ENCODE data around the gene RTF1. TPM values are rescaled to one million over a fixed set of nuclear protein-coding genes. Genes with fewer than 3 reads are reported as not detected.
A peak's percentile ranks its signal among the peaks of the same experiment; 100 is the strongest.

The RTF1 gene
- total and polyA plus RNA-seq, 2 donors (not counting 1 experiment from before 2014, with no cell fraction given) = 11.9 to 39.4 TPM

DNA sequence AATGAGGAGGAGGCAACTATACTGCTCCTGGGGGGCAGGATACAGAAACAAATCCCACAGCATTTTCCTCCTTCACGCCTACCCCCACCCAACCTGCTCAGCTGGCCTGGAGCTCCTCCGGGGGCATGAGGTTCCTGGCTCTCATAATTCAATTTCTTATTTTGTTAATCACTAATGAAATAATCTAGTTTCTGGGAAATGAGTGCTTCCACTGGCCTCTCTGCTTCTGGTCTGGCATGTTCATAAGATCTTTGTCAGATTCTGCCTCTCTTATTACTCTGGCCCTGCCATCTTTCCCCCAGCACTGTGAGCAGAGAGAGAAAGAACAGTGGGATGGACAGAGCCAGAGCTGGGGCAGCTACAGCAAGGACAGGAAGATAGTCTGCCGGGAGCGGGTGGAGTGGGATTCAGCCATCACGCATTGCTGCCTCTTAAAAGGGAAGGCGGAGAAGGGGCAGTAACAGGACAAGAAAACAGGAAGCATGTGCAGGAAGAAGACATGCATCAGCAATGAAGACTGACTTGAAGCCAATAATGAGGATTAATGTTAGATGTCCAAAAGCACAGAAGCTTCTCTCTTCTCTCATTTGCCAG is 113.6 kb downstream of the RTF1 start:
- no peaks in the 10 kb centered on the region for H3K79me2 ChIP-seq (ENCODE audit: control insufficient read depth, insufficient read depth, low read length)
- no peak overlapping the region for H3K4me3 ChIP-seq (ENCODE audit: control extremely low read depth in 1 of 5, extremely low read depth in 1 of 5, insufficient read depth in 1 of 5, low read depth in 2 of 5, low read length in 4 of 5)
- H2AFZ ChIP-seq (ENCODE audit: insufficient read depth, low read depth, low read length, poor library complexity, severe bottlenecking) = peak overlapping the region; percentile 45
- Mint-ChIP-seq H3K27ac (peak overlapping the region; percentile 77), H3K27me3 (no peaks in the 10 kb centered on the region), H3K4me1 (peaks cover 17% of the 10 kb centered on the region), H3K9me3 (ENCODE audit: insufficient read depth) (no peaks in the 10 kb centered on the region), H3K4me3 (peak overlapping the region; percentile 18)
- no peaks in the 10 kb centered on the region for H3K9me3 ChIP-seq (ENCODE audit: control extremely low read depth in 1 of 3, control insufficient read depth in 2 of 3, insufficient read depth in 1 of 3, low read length in 2 of 3)
- H3K9ac ChIP-seq (ENCODE audit: low read length) = peak overlapping the region; percentile 44
- H3K27ac ChIP-seq (ENCODE audit: low read length in 2 of 2) = peak overlapping the region; percentile 56 to 74
- WGBS (ENCODE audit: insufficient coverage) = 11% methylated on average over 4 of the region's 6 CpGs
- H3K4me2 ChIP-seq (replicated peaks; ENCODE audit: low read depth, low read length, poor library complexity, severe bottlenecking) = peak overlapping the region; percentile 70
- TF ChIP-seq, protein P1, sequence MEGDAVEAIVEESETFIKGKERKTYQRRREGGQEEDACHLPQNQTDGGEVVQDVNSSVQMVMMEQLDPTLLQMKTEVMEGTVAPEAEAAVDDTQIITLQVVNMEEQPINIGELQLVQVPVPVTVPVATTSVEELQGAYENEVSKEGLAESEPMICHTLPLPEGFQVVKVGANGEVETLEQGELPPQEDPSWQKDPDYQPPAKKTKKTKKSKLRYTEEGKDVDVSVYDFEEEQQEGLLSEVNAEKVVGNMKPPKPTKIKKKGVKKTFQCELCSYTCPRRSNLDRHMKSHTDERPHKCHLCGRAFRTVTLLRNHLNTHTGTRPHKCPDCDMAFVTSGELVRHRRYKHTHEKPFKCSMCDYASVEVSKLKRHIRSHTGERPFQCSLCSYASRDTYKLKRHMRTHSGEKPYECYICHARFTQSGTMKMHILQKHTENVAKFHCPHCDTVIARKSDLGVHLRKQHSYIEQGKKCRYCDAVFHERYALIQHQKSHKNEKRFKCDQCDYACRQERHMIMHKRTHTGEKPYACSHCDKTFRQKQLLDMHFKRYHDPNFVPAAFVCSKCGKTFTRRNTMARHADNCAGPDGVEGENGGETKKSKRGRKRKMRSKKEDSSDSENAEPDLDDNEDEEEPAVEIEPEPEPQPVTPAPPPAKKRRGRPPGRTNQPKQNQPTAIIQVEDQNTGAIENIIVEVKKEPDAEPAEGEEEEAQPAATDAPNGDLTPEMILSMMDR (IDR thresholded peaks at IDR 0.05) = no peak
- TF ChIP-seq EZH2 (IDR thresholded peaks at IDR 0.05; ENCODE audit: borderline replicate concordance, insufficient read depth, low read depth, low read length, poor library complexity, severe bottlenecking) = no peak
- H4K20me1 ChIP-seq (ENCODE audit: control insufficient read depth, insufficient read depth, low read length, poor library complexity, severe bottlenecking) = no peaks in the 10 kb centered on the region
- intact Hi-C loops (cut with micrococcal nuclease) = no loop called here
- DNase-seq = peak; percentile 32
- peak; percentile 17 for ATAC-seq (ENCODE audit: low read depth)
- peaks cover 4 to 56% of the 10 kb centered on the region in 2 experiments for H3K36me3 ChIP-seq (replicated peaks in 1 of 2; ENCODE audit: control extremely low read depth in 1 of 2, control insufficient read depth in 1 of 2, extremely low read depth in 1 of 2, insufficient read depth in 2 of 2, low read length in 1 of 2)
- peaks cover 16 to 25% of the 10 kb centered on the region in 2 donors for H3K4me1 ChIP-seq (ENCODE audit: control insufficient read depth in 2 of 2, insufficient read depth in 2 of 2, low read length in 2 of 2)
- no peaks in the 10 kb centered on the region for H3K27me3 ChIP-seq (replicated peaks in 1 of 4; ENCODE audit: control extremely low read depth in 1 of 4, control insufficient read depth in 3 of 4, insufficient read depth in 4 of 4, low read length in 3 of 4)
- ChIA-PET POLR2A (no interaction called here), CTCF (interaction anchor here (2.1 kb wide), 1 partner anchor 64 kb away, joined by 6 read pairs; no protein-coding TSS in a partner anchor)

Small RNAs within 50 kb of the gene (small RNA-seq; reads per million reads assigned to genes)
- not detected for gene RNU6-1169P (ENCODE audit: insufficient read length, low read depth, low replicate concordance)

Other genes starting within 250 kb of the RTF1 start
- gene EXD1, start 186.3 kb upstream of the RTF1 start, total RNA-seq = not detected in 2 replicates
- gene EXD1, start 186.3 kb upstream of the RTF1 start, polyA plus RNA-seq = not detected in 2 replicates
- gene CHP1, start 185.8 kb upstream of the RTF1 start, total RNA-seq = 39.9 and 40.8 TPM in 2 replicates
- 14.2 and 17.9 TPM in 2 replicates for gene CHP1, start 185.8 kb upstream of the RTF1 start, polyA plus RNA-seq
- 0.84 and 2.3 TPM in 2 replicates for gene OIP5, start 84.5 kb upstream of the RTF1 start, total RNA-seq
- 0.97 and 1.3 TPM in 2 replicates for gene OIP5, start 84.5 kb upstream of the RTF1 start, polyA plus RNA-seq
- 5.4 and 7.4 TPM in 2 replicates for gene NUSAP1, start 84.2 kb upstream of the RTF1 start, total RNA-seq
- gene NUSAP1, start 84.2 kb upstream of the RTF1 start, polyA plus RNA-seq = 6.5 and 8.3 TPM in 2 replicates
- 14.8 and 16.0 TPM in 2 replicates for gene NDUFAF1, start 14.6 kb upstream of the RTF1 start, total RNA-seq
- 6.1 TPM in 2 replicates for gene NDUFAF1, start 14.6 kb upstream of the RTF1 start, polyA plus RNA-seq
- gene ITPKA, start 76.8 kb downstream of the RTF1 start, total RNA-seq = 0.22 TPM in 1 of 2 replicates, not detected in the other
- not detected in 2 replicates for gene ITPKA, start 76.8 kb downstream of the RTF1 start, polyA plus RNA-seq
- gene LTK, start 96.7 kb downstream of the RTF1 start, total RNA-seq = 3.2 and 4.4 TPM in 2 replicates
- gene LTK, start 96.7 kb downstream of the RTF1 start, polyA plus RNA-seq = 9.7 and 19.4 TPM in 2 replicates
- 59.4 and 69.6 TPM in 2 replicates for gene RPAP1, start 127.2 kb downstream of the RTF1 start, total RNA-seq
- gene RPAP1, start 127.2 kb downstream of the RTF1 start, polyA plus RNA-seq = 29.1 and 30.6 TPM in 2 replicates
- 0.05 TPM in 1 of 2 replicates, not detected in the other for gene TYRO3, start 142.1 kb downstream of the RTF1 start, total RNA-seq
- not detected in 2 replicates for gene TYRO3, start 142.1 kb downstream of the RTF1 start, polyA plus RNA-seq
- 77.2 and 79.7 TPM in 2 replicates for gene MGA, start 243.3 kb downstream of the RTF1 start, total RNA-seq
- gene MGA, start 243.3 kb downstream of the RTF1 start, polyA plus RNA-seq = 5.4 and 7.6 TPM in 2 replicates